CD4-positive, alpha-beta T cell treated with Interferon gamma for 1 hour (primary cell): ENCODE measurements around the gene MCUB.
"Not testable (repeated sequence)": the region's sequence is repeated elsewhere in the genome, so short reads cannot be mapped to it uniquely, and the experiment has no call there.

Experiments
- DNase-seq: peaks from one replicate; pipeline ENCODE4 v3.0.0-alpha.2; 2020

Gene MCUB

DNA sequence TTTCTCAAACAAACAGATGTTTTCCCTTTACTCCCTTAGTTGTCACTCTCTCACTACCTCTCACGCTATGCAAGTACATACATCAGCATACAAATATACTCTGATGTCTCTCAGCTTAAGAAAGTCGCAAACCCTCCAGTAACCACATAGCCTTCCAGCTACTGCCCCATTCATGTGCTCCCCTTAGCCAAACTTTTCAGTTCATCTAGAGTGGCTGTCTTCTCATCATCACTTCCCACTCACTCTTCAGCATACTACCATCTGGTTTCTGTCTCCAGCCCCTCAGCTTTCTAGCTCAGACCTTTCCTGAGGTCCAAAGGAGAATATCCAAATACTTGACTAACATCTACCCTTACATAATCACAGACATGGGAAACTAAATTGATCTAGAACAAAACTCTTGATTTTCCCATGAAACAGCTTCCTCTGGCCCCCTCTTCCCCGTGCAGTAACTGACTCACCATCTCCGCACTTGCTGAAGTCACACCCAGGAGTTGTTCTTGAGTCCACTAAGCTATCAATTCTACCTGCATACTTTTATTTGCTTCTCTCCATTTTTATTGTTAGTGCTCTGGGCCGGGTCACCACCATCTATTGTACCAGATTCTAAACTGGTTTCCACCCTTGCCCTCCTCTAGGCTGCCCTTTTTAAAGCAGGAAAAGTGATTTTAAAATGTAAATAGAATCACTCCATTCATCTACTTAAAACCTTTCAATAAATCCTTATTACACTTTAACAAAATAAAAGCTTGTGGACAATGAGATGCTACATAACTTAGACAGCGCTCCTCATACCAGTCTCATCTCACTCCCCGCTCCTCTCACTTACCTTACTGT is 86.0 kb downstream of the MCUB start:
- no peak for DNase-seq

- DNase-seq = no peak
Observed at GRCh38 chr4:109648266-109648996, 88.4 kb downstream of the MCUB start.

- no peak for DNase-seq
Observed at GRCh38 chr4:109648997-109649575, 89.0 kb downstream of the MCUB start.

DNA sequence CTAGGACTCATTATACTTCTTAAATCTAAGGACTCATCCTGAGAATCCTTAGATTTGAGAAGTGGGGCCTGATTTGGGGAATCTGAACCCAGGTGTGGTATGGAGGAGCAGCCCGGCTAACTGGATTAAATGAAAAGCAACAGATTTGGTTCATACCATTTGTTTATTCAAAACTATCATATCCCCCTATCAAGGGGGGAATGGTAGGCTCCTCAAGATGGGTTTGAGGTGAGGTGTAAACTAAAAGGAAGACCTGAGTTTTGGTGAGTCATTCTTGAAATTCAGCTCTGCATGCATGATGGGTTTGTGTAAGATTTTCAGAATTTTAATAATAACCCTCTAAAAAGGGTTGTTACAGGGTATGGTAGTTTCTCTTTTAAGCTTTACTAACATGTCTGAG is 89.8 kb downstream of the MCUB start:
- DNase-seq = no peak

DNA sequence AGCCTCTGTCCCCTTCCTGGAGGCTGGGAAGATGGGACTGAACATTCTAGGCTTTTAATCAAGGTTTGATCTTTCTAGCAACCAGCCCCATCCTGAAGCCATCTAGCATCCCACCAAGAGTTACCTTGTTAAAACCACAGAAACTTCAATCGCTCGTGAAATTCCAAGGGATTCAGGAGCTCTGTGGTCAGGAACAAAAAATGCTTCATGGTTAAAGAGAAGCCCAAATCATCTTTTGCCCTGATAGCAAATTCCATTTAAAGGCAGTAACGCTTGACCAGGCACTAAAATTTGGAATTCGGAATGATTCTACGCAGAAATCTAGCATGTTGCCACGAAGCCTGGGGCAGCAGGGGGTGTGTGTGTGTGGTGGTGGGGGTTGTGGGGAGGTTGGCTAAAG is 95.3 kb downstream of the MCUB start:
- no peak for DNase-seq

GRCh38 chr4:109657854-109658418 is 97.9 kb downstream of the MCUB start:
- DNase-seq = no peak

DNA sequence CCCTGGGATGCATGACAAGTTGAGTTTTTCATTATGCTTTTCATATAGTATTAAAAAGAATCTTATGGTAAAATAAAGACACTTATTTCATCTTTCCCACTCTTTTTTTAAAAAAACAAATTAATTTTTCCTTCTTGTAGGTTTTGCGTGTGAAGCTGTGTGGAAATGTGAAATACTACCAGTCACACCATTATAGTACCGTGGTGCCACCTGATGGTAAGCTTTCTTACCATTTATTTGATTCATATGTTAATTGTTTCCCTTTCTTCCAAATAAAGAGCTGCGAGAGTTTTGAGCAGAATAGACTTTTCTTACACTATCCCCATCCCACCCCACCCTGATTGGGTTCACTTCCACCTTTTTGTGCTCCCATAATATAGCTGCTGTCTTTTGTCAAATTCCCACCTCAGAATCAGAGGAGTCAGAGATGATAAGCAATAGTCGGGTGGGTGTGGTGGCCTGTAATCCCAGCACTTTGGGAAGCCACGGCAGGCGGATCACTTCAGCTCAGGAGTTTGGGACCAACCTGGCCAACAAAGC is 98.9 kb downstream of the MCUB start:
- DNase-seq = no peak

GRCh38 chr4:109662116-109662515 is 102.1 kb downstream of the MCUB start:
- no peak for DNase-seq

DNA sequence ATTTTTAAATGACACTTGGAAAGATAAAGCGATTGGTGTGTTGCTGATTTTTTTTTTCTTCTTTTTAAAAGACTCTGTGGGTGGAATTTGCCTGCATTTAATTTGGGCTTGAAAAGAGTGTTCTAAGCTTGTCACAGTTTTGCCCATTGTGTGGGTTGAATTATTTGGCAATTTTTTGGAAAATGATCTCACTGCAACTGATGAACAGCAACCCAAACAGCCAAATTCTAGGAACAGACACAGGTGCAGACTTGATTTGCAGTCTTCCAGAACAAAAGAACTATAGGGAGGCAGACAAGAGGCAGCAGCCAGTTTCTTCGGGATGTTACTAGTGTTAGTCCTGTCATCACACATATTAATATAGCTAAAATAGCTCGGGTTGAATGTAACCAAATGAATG is 102.7 kb downstream of the MCUB start:
- DNase-seq = no peak

DNA sequence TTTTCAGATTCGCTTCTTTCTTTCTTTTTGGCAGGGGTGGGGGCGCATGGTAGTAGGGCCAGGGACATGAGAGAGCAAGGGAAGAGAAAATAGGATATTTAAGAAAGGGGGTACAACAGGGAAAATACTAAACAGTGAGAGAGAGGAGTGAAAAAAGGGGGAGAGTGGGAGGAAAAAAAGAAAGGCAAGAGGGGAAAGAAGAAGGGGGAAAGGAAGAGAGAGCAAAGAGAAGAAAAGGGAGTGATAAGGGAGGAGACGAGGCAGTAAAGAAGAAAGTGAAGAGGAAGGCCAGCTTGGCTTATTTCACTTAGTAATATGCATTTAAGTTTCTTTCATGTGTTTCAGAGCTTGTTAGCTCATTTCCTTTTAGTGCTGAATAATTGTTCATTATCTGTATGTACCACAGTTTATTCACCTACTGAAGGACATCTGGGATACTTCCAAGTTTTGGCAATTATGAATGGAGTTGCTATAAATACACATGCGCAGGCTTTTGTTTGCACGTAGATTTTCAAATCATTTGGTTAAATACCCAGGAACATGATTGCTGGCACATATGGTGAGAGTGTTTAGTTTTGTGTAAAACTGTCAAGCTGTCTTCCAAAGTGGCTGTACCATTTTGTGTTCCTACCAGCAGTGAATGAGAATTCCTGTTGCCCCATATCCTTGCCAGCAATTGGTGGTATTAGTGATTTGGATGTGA is 105.9 kb downstream of the MCUB start:
- DNase-seq = no peak

DNA sequence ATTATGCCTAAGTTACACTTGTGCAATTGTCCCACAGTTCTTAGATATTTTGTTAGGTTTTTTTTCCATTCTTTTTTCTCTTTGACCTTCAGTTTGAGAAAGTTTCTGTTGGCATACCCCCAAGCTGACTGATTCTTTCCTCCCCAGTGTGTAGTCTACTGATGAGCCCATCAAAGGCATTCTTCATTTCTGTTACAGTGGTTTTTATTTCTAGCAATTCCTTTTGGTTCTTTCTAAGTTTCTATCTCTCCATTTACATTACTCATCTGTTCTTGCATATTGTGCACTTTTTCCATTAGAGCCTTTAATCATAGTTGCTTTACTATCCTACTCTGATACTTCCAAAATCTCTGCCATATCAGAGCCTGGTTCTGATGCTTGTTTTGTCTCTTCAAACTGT is 111.3 kb downstream of the MCUB start:
- DNase-seq = no peak

DNA sequence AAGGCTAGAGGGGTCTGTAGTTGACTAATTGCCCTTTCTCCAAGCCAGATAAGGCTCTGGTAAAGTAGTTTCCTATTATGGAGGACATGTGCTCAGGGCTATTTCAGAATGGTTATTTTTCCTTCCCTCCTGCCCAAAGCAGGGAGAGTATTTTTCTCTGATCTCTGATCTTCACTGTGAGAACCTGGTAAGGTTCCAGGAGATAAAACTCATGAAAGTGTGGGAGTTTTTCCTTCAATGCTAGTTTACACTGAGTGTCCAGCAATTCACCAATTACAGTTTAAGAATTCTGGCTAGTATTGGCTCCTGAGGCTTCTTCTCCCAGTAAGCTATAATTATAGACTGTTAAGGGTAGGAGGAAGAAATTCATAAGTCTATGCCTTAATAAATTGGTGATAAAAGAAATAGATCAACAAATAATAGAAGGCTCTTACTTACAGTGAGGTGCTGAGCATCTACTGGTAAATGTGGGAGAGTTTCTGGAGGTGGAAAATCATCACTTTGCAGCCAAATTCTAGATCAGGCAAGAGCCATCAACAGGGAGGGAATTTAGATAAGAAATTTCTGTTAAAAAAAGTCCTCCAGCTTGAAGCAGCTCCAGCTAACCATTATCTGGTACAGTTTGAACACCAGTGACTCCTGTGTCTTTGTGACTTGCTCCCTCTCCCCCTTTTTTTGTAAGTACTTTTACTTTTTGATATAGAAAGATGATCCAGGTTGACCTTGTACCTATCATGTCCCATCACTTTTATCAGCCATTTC is 112.3 kb downstream of the MCUB start:
- no peak for DNase-seq

DNA sequence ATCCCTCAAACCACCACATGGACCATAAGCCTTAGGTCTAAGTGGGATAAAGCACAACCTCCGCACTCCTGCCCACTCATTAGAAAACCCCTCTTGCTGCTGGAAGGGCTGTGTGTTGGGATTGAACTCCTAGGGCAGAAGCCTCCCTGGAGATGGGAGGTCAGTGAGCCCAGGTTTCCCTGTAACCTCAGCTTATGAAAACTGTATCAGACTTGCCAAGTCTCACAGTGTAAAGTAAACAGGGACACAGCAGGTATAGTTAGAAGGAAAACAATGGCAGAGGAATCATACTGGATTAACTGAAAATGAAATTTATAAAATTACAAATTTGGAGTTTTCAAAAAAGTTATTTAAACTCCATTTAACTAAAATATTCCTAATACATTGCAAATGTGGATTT is 113.3 kb downstream of the MCUB start:
- no peak for DNase-seq

DNA sequence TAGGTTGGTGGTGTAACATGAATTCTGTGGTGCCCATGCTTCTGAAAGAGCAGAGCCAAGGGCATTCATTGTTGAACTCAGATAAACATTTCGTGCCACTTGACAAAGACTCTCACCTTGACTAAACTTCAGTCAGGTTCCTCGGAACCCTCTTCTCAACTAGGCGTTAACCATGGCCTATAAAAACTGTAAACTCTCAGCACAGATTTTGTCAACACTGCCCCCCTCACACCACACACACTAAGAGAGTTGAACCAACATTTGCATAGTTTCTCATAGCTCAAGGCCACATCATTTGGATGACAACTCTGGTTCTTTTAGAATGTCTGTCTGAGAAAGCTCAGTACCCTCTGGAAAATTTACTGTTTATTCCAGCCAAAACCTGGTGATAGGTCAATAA is 115.1 kb downstream of the MCUB start:
- no peak for DNase-seq

DNA sequence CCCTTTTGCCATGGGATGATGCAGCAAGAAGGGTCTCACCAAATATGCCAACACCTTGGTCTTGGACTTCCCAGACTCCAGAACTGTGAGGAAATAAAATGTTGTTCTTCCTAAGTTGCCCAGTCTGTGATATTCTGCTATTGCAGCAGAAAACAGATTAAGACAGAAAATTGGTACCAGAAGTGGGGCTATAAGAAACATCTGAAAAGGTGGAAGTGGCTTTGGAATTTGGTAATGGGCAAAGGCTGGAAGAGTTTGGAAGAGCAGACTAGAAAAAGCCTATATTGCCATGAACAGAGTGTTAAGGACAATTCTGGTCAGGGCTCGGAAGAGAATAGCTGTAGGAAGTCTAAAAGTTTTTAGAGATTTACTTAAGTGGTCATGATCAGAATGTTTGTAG is 115.8 kb downstream of the MCUB start:
- DNase-seq = no peak

GRCh38 chr4:109676886-109677285 is 116.8 kb downstream of the MCUB start:
- no peak for DNase-seq

DNA sequence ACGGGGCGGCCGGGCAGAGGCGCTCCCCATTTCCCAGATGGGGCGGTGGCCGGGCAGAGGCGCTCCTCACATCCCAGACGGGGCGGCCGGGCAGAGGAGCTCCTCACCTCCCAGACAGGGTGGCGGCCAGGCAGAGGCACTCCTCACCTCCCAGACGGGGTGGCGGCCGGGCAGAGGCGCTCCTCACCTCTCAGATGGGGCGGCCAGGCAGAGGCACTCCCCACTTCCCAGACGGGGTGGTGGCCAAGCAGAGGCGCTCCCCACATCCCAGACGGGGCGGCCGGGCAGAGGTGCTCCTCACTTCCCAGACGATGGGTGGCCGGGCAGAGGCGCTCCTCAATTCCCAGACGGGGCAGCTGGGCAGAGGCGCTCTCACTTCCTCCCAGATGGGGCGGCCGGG is 118.4 kb downstream of the MCUB start:
- not testable (repeated sequence) for DNase-seq

DNA sequence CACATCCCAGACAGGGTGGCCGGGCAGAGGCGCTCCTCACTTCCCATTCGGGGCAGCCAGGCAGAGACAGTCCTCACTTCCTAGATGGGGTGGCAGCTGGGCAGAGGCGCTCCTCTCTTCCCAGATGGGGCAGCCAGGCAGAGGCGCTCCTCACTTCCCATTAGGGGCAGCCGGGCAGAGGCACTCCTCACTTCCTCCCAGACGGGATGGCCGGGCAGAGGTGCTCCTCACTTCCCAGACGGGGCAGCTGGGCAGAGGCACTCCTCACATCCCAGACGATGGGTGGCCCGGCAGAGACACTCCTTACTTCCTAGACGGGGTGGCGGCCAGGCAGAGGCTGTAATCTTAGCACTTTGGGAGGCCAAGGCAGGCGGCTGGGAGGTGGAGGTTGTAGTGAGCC is 118.9 kb downstream of the MCUB start:
- not testable (repeated sequence) for DNase-seq

DNA sequence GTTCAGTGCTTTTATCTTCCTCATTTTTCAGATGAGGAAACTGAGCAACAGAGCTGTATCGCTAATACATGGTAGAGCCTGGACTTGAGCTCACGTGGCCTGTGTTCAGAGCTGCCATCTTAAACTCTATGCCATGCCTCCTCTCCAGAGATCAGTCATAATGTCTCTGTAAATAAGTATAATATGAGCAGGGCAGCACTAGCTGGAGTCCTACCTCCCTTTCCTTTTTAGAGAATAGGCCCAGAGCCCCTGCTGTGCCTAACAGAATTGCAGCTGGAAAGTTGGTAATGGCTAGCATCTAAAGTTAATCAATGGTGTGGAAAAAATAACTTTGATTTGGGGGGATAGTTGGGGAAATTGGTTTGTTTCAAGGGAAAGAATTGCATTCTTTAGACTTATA is 122.8 kb downstream of the MCUB start:
- no peak for DNase-seq

GRCh38 chr4:109683621-109684253 is 123.7 kb downstream of the MCUB start:
- DNase-seq = no peak

GRCh38 chr4:109684727-109685126 is 124.7 kb downstream of the MCUB start:
- DNase-seq = no peak
